ENCODE data around the gene CPA3.

CPA3 gene

GRCh38 chr3:148865049-148865448 lies at the start of gene CPA3:
TSS of gene CPA3 (plus strand) at chr3:148865296. CDS start at chr3:148865308, 12 bp downstream.
- no peak for FAIRE-seq
- DNase-seq (ENCODE audit: insufficient read length, low spot score), result no peak

GRCh38 chr3:148815316-148816110 lies 49.6 kb upstream of the CPA3 start:
- FAIRE-seq, result peak; percentile 36
- DNase-seq (ENCODE audit: insufficient read length, low spot score), result no peak

GRCh38 chr3:148816427-148816826 lies 48.7 kb upstream of the CPA3 start:
- no peak for DNase-seq (ENCODE audit: insufficient read length, low spot score)
- FAIRE-seq, result no peak

GRCh38 chr3:148816981-148817525 lies 48.0 kb upstream of the CPA3 start:
- FAIRE-seq (no peak), DNase-seq (ENCODE audit: insufficient read length, low spot score) (peak; percentile 14)

- FAIRE-seq, result no peak
- DNase-seq (ENCODE audit: insufficient read length, low spot score), result no peak
Observed at GRCh38 chr3:148820361-148821245, 44.5 kb upstream of the CPA3 start.

- no peak for FAIRE-seq
- DNase-seq (ENCODE audit: insufficient read length, low spot score), result no peak
Observed at GRCh38 chr3:148823026-148823425, 42.1 kb upstream of the CPA3 start.

- FAIRE-seq, result no peak
- DNase-seq (ENCODE audit: insufficient read length, low spot score), result no peak
Observed at GRCh38 chr3:148825476-148825875, 39.6 kb upstream of the CPA3 start.

GRCh38 chr3:148827585-148827984 lies 37.5 kb upstream of the CPA3 start, which contains the start of gene CPB1:
TSS of gene CPB1 (plus strand) at chr3:148827811. CDS start at chr3:148827824, 13 bp downstream.
- FAIRE-seq (no peak), DNase-seq (ENCODE audit: insufficient read length, low spot score) (no peak)

GRCh38 chr3:148828136-148828690 lies 36.9 kb upstream of the CPA3 start:
- DNase-seq (ENCODE audit: insufficient read length, low spot score) (no peak), FAIRE-seq (no peak)

- DNase-seq (ENCODE audit: insufficient read length, low spot score), result no peak
- FAIRE-seq, result no peak
Observed at GRCh38 chr3:148829926-148830325, 35.2 kb upstream of the CPA3 start.

GRCh38 chr3:148833223-148833622 lies 31.9 kb upstream of the CPA3 start:
- no peak for FAIRE-seq

GRCh38 chr3:148839805-148840204 lies 25.3 kb upstream of the CPA3 start:
- FAIRE-seq (no peak), DNase-seq (ENCODE audit: insufficient read length, low spot score) (no peak)

More at GRCh38 chr3:148833223-148833622, 31.9 kb upstream of the CPA3 start:
- no peak for DNase-seq (ENCODE audit: insufficient read length, low spot score)

- no peak for FAIRE-seq
- no peak for DNase-seq (ENCODE audit: insufficient read length, low spot score)
Observed at GRCh38 chr3:148840451-148840850, 24.6 kb upstream of the CPA3 start.

- DNase-seq (ENCODE audit: insufficient read length, low spot score), result no peak
- FAIRE-seq, result no peak
Observed at GRCh38 chr3:148845756-148846395, 19.2 kb upstream of the CPA3 start.

GRCh38 chr3:148847351-148847750 lies 17.7 kb upstream of the CPA3 start:
- no peak for FAIRE-seq
- no peak for DNase-seq (ENCODE audit: insufficient read length, low spot score)

GRCh38 chr3:148848410-148848809 lies 16.7 kb upstream of the CPA3 start:
- FAIRE-seq, result no peak

GRCh38 chr3:148852271-148852992 lies 12.7 kb upstream of the CPA3 start:
- DNase-seq (ENCODE audit: insufficient read length, low spot score) (no peak), FAIRE-seq (no peak)

More at GRCh38 chr3:148848410-148848809, 16.7 kb upstream of the CPA3 start:
- DNase-seq (ENCODE audit: insufficient read length, low spot score), result no peak

- no peak for FAIRE-seq
Observed at GRCh38 chr3:148853076-148853475, 12.0 kb upstream of the CPA3 start.

GRCh38 chr3:148854061-148854460 lies 11.0 kb upstream of the CPA3 start:
- FAIRE-seq, result no peak

More at GRCh38 chr3:148853076-148853475, 12.0 kb upstream of the CPA3 start:
- no peak for DNase-seq (ENCODE audit: insufficient read length, low spot score)

GRCh38 chr3:148856384-148856783 lies 8.7 kb upstream of the CPA3 start:
- DNase-seq (ENCODE audit: insufficient read length, low spot score) (no peak), FAIRE-seq (no peak)

More at GRCh38 chr3:148854061-148854460, 11.0 kb upstream of the CPA3 start:
- no peak for DNase-seq (ENCODE audit: insufficient read length, low spot score)

Data from HTR-8/SVneo (cell line).